Esophagus muscularis mucosa (tissue), 3 donors: ENCODE data around the gene GALP.

Source experiments
- CTCF ChIP-seq, 3 experiments: fragments of 200-600 bp in 2 of 3; fragments of 450-650 bp in 1 of 3; sonication (generic) in 2 of 3; IDR thresholded peaks; one replicate each; pipeline ENCODE4 v1.5.1; 2017 to 2019; ENCODE audit warnings: antibody characterized with exemption in 3 of 3, mild to moderate bottlenecking in 2 of 3, moderate library complexity in 1 of 3
- POLR2A ChIP-seq: fragments of 450-650 bp; IDR thresholded peaks from one replicate; pipeline ENCODE4 v1.6.1; 2017; ENCODE audit warnings: antibody characterized with exemption, moderate library complexity, mild to moderate bottlenecking, low read depth
- POLR2AphosphoS5 ChIP-seq, 2 donors: sonication (generic); formaldehyde crosslinking; IDR thresholded peaks; one replicate each; pipeline ENCODE4 v1.6.1; 2017; ENCODE audit warnings: antibody characterized with exemption in 2 of 2

- TF ChIP-seq POLR2A (no peak), CTCF (IDR thresholded peaks at IDR 0.05) (no peak), POLR2AphosphoS5 (IDR thresholded peaks at IDR 0.05) (no peak)
Measured at GRCh38 chr19:56131651-56132050, 44.2 kb upstream of the GALP start.
